ENCODE measurements around the gene MCRIP1.

The MCRIP1 gene

GRCh38 chr17:81810476-81810875, 22.6 kb downstream of the MCRIP1 start (continued):
- TF ChIP-seq OSR1 (CRISPR knock-in tag; IDR thresholded peaks at IDR 0.05) = no peak

- no peak for ATAC-seq
- TF ChIP-seq PPARA (CRISPR knock-in tag; IDR thresholded peaks at IDR 0.05; ENCODE audit: borderline replicate concordance) (no peak), CREB5 (CRISPR knock-in tag; IDR thresholded peaks at IDR 0.05; ENCODE audit: low read depth) (no peak), SNAI2 (CRISPR knock-in tag; IDR thresholded peaks at IDR 0.05) (no peak), ZNF565 (CRISPR knock-in tag; conservative IDR thresholded peaks at IDR 0.05; ENCODE audit: low read depth) (no peak), GLIS3 (CRISPR knock-in tag; IDR thresholded peaks at IDR 0.05) (no peak), ZNF70 (CRISPR knock-in tag; IDR thresholded peaks at IDR 0.05) (no peak), CSDC2 (CRISPR knock-in tag; IDR thresholded peaks at IDR 0.05) (no peak), CSRNP3 (CRISPR knock-in tag; IDR thresholded peaks at IDR 0.05) (no peak), ZFP3 (CRISPR knock-in tag; IDR thresholded peaks at IDR 0.05) (no peak), BACH2 (CRISPR knock-in tag; IDR thresholded peaks at IDR 0.05; ENCODE audit: borderline replicate concordance) (no peak), TOX (CRISPR knock-in tag; IDR thresholded peaks at IDR 0.05; ENCODE audit: borderline replicate concordance) (no peak), ESRRG (CRISPR knock-in tag; IDR thresholded peaks at IDR 0.05) (no peak), ARNTL (CRISPR knock-in tag; IDR thresholded peaks at IDR 0.05; ENCODE audit: borderline replicate concordance, low read depth) (no peak), PATZ1 (CRISPR knock-in tag; IDR thresholded peaks at IDR 0.05; ENCODE audit: borderline replicate concordance) (no peak), OSR1 (CRISPR knock-in tag; IDR thresholded peaks at IDR 0.05) (no peak), ZFP30 (CRISPR knock-in tag; IDR thresholded peaks at IDR 0.05) (no peak), POU6F1 (CRISPR knock-in tag; IDR thresholded peaks at IDR 0.05; ENCODE audit: borderline replicate concordance, low read depth) (no peak), ZC3H10 (CRISPR knock-in tag; IDR thresholded peaks at IDR 0.05) (no peak)
Observed at GRCh38 chr17:81809556-81809998, 23.5 kb downstream of the MCRIP1 start.

- TF ChIP-seq GLIS3 (CRISPR knock-in tag; IDR thresholded peaks at IDR 0.05) = no peak
- TF ChIP-seq ZFP30 (CRISPR knock-in tag; IDR thresholded peaks at IDR 0.05) = no peak
- TF ChIP-seq TCF4 (CRISPR knock-in tag; IDR thresholded peaks at IDR 0.05; ENCODE audit: borderline replicate concordance) = no peak
- TF ChIP-seq SNAI2 (CRISPR knock-in tag; IDR thresholded peaks at IDR 0.05) = no peak
- ATAC-seq = peak; percentile 39
Observed at GRCh38 chr17:81808778-81809555, 24.1 kb downstream of the MCRIP1 start.

- ATAC-seq = peak; percentile 5; the same call in 2 of the 3 replicates
- no peak for TF ChIP-seq ZNF70 (CRISPR knock-in tag; IDR thresholded peaks at IDR 0.05)
- TF ChIP-seq POU6F1 (CRISPR knock-in tag; IDR thresholded peaks at IDR 0.05; ENCODE audit: borderline replicate concordance, low read depth) = no peak
- TF ChIP-seq BACH2 (CRISPR knock-in tag; IDR thresholded peaks at IDR 0.05; ENCODE audit: borderline replicate concordance) = no peak
- TF ChIP-seq CSDC2 (CRISPR knock-in tag; IDR thresholded peaks at IDR 0.05) = no peak
- TF ChIP-seq TCF4 (CRISPR knock-in tag; IDR thresholded peaks at IDR 0.05; ENCODE audit: borderline replicate concordance) = no peak
- TF ChIP-seq OSR1 (CRISPR knock-in tag; IDR thresholded peaks at IDR 0.05) = no peak
- TF ChIP-seq ESRRG (CRISPR knock-in tag; IDR thresholded peaks at IDR 0.05) = no peak
- no peak for TF ChIP-seq RARB (CRISPR knock-in tag; IDR thresholded peaks at IDR 0.05)
- no peak for TF ChIP-seq CSRNP3 (CRISPR knock-in tag; IDR thresholded peaks at IDR 0.05)
- no peak for TF ChIP-seq ZNF8 (CRISPR knock-in tag; IDR thresholded peaks at IDR 0.05)
- no peak for TF ChIP-seq GLIS3 (CRISPR knock-in tag; IDR thresholded peaks at IDR 0.05)
- no peak for TF ChIP-seq ZFP3 (CRISPR knock-in tag; IDR thresholded peaks at IDR 0.05)
- no peak for TF ChIP-seq ZC3H10 (CRISPR knock-in tag; IDR thresholded peaks at IDR 0.05)
- no peak for TF ChIP-seq TOX (CRISPR knock-in tag; IDR thresholded peaks at IDR 0.05; ENCODE audit: borderline replicate concordance)
- TF ChIP-seq PPARA (CRISPR knock-in tag; IDR thresholded peaks at IDR 0.05; ENCODE audit: borderline replicate concordance) = no peak
- no peak for TF ChIP-seq ISL1 (CRISPR knock-in tag; IDR thresholded peaks at IDR 0.05)
Observed at GRCh38 chr17:81807839-81808238, 25.3 kb downstream of the MCRIP1 start.
